GM19397 (cell line): Measurements from ENCODE around the gene CHPF2.

Experiments
- ATAC-seq: cut with Tn5 transposase; IDR thresholded peaks from one replicate; pipeline ENCODE4 v1.9.1; 2021; ENCODE audit warnings: mild to moderate bottlenecking, moderate library complexity; ENCODE audit not compliant: unreplicated experiment

CHPF2 gene

DNA sequence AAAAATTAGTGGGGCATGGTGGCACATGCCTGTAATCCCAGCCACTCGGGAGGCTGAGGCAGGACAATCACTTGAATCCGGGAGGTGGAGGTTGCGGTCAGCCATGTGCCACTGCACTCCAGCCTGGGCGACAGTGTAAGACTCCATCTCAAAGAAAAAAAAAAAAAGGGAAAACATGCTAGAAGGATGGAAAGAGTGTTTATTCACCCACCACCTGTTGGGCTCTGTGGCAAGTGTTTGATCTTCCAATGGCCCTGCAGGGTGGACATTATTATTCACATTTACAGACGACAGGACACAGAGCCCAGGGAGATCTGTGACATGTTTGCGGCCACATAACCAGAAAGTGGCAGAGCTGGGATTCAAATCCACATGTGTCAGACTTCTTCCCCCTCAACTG is 49.4 kb downstream of the CHPF2 start:
- ATAC-seq, result no peak

DNA sequence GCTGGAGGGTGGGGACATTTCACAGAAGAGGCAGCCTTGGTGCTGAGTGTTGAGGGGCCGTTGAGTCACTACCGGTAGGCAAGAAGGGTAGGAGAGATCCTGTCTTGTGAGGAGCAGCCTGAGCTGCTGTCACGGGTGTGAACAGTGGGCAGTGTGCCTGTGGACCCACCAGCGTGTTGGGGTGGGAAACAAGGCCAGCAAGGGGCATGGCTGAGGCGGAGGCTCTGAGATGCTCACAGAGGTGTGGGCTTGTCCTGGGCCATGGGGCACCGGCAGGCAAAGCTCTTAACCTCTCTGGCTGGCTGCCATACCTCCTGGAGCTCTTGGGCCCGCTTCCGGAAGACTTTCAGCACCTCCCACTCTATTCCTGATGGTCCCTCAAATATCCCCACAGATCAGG is 49.8 kb downstream of the CHPF2 start:
- ATAC-seq, result no peak

- no peak for ATAC-seq
Measured at GRCh38 chr7:151283302-151283701, 51.0 kb downstream of the CHPF2 start.

- no peak for ATAC-seq
Measured at GRCh38 chr7:151286148-151286547, 53.9 kb downstream of the CHPF2 start.
